ENCODE measurements around the gene PTGES3.

The PTGES3 gene

DNA sequence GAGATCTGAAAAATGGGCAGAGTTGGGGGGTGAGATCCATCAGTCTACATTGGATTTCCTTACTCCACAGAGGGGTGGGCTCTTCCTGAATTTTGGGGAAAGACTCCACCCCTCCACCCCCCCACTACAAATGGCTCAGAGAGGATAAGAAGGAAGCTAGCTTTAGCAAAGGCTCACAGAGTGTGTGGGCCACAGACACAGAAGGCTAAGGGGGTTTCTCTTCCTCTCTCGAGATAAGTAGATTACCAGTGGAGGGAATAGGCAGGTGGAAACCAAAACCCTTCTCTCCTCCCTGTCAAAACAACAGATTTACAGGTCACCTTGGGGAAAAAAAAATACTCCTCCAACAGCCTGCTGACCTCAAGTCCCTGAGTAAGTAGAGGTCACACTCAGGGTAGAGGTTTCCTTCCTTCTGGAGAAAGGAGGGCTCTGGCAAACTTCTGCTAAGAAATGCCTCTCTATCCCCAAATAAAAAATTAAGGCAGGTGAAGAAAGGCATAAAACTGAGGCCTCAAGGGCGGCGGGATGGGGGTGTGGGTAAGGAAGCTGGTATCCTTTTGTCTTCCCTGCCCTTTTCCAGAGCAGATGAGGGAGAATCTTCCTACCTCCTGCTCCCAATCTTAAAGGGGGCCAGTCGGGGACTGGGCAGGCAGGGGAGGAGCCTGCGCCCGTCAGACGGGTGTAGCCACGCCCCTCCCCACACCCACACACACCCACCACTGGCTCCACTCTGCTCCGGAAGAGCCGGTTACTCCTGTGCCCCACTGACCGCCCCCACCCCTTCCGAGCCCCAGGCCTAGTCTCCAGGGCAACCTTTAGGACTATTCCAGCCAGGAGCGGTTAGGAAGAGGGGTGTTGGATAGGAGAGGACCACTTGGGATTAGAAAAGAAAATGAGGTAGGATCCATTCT lies 56.0 kb downstream of the PTGES3 start:
- H3K27ac ChIP-seq: peak overlapping the region; percentile 96

DNA sequence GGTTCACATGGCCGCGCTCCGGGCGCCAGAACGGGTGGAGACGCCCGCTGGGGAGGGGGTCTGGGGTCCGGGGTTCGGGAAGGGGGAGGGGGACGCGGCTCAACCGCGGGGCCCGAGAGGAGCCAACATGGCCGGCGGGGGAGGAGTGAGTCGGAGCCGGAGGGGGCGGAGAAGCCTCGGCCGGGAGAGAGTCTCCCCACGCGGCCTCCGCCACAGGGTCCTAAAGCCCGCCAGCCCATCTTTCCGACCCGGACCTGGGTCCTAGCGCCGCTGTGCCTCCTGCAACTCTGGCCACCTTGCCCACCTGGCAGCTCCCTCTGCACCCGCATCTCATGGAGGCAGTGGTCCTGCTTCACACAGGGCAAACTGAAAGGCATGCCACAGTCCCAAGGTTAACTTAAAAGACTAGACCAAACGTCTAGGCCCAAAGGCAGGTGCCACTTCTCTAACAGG lies 57.9 kb downstream of the PTGES3 start, which contains the start of gene BAZ2A:
BAZ2A (minus strand) TSS at position 147 of the 453 bp plus-strand sequence. CDS start 12,796 bp downstream, outside the sequence.
- DNase-seq (ENCODE audit: low read depth, low spot score): no peak
- peak within 1 kb of the TSS; percentile 96 for H3K27ac ChIP-seq

More for the DNA sequence above, 56.0 kb downstream of the PTGES3 start:
- no peak for DNase-seq (ENCODE audit: low read depth, low spot score)

DNA sequence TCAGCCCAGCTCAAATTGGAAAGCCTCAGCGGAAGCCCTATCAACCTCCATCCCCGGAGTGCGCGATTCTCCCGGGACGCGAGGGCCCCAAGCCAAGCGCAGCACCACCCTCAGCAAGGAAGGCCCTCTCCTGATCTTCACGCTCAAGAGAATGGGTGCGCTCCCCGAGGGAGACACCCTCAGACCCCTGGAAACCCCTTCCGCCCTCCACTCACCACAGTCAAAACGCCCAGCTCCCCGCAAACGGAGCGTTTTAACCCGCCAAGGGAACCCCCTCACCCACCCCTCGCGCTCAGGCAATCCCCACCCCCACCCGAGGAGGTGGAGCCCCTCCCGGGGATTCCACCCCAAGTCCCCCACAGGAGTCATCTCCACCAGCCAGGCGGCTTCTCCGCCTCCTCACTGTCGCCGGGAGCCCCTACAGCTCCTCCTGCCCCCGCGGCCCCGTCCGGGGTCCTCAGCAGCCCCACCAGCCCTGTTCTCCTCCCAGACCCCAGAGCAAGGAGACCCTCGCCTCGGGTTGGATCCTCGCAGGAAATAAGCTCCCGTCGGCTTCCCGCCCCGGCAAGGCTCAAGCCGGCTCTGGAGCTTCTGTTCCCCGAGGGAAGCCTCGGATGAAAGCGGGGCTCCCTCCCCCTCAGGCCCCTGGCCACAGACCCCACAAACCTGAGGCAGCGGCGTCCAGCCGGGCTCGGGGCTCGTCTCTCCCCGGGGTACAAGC lies 58.5 kb downstream of the PTGES3 start:
- DNase-seq (ENCODE audit: low read depth, low spot score): no peak

DNA sequence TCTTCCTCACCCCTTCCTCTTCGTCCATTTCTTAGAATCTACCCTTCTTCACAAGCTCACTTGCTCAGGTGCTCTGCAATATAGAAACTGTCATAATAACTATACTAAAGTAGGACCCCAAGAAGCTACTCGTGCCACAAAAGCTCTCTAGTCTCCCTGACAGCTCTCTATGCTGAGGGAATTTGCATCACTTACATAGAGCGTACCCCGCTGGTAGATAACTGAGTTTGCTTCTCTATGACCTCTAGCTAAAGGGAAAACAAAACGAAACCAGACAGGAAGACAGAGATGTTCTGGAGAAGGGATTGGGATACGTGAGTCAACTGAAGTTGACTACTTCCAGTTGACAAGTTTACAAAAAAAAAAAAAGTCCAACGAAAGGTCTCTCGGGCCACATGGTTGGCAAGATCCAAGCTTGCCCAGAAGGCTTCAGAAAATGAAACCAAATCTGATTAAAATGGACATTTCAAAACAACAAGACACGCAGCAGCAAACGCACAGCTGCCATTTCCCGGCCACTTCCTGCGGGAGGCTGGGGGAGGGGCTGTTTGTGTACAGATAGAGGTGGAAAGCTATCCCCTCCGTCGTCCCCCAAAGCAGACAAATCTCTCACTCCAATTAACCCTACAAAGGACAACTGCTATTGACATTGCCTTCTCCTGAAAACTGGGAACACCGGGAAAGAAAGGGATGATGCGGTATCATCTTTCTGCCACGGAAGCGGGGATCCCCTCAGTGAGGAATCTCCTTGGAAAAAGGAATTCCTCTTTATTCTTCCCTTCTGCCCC lies 59.2 kb downstream of the PTGES3 start:
- H3K27ac ChIP-seq: peak overlapping the region; percentile 96
- no peak for DNase-seq (ENCODE audit: low read depth, low spot score)

More for the DNA sequence above, 58.5 kb downstream of the PTGES3 start:
- peak overlapping the region; percentile 96 for H3K27ac ChIP-seq

DNA sequence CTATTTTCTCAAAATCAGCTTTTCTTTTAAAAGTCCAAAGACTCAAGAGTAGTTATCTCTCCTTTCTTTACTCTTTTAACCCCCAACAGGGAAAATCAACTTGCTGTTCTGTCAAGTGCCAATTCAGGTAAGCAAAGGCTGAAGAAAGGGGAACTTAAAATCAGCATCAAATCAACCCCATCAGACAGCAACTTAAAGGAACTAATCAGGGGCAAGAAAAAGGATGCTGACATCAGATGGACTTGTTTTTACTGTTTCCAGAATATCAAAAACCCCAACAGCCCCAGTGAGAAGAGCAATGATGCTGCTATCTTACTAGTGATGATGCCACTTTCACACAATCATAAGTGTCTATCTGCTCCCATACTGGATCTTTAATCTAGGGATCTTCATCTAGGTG lies 61.4 kb downstream of the PTGES3 start:
- H3K27ac ChIP-seq: no peak overlapping the region

DNA sequence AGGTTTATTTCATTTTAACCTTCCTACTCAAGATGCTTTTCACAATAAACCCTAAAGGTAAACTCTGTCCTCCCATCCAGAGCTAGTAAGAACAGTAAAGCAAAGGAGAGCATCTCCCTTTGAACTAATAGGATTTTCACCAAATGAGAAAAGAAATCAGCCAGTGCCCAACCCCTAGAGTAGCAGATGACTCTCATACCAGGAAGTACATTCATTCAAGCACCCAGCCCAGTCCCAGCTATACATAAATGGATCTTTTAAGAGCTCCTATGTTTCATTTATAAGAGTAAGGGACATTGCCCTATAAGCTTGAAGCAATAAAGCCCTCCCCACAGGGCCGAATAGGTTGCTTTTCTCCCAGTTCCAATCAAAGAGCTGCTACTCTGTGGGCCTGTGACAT lies 65.5 kb downstream of the PTGES3 start:
- peak overlapping the region; percentile 21 for H3K27ac ChIP-seq
- no peak for DNase-seq (ENCODE audit: low read depth, low spot score)

More for the DNA sequence above, 61.4 kb downstream of the PTGES3 start:
- DNase-seq (ENCODE audit: low read depth, low spot score): no peak

DNA sequence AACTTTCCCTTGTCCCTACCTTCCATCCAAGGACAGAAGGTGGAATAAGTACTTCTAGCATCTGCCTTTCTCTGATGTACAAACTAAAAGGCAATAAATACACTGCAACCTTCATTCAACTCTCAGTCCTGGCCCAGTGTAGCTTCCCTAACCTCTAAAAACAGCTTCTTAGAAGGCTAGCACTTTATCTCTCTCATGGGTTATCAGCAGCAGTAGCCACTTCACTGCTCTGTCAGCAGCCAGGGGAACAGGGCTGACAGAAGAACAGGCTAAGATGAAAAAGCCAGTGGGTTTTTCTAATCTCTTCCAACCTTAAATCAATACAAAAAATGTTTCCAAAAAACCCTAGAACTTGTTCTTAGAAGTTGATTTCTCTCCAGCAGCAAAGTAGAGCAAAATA lies 71.2 kb downstream of the PTGES3 start:
- no peak for DNase-seq (ENCODE audit: low read depth, low spot score)
- H3K27ac ChIP-seq: no peak overlapping the region

DNA sequence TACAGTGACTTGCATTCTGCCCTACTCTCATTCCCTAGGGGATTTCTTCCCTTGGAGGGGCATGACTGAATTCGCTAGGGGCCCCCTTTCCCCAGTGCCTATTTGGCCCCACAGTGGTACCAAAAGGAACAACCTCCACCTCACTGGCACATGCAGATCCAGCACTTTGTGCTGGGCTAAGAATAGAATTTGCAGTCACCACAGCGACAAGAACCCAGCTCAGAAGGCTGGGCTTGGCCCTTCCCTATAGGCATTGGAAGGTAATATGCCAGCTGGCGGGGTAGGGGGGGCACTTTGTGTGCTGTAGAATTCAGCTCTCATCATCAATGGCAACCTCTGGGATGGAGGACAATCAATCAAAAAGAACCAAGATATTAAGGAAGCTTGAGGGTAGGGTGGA lies 71.8 kb downstream of the PTGES3 start:
- no peak for DNase-seq (ENCODE audit: low read depth, low spot score)
- no peak overlapping the region for H3K27ac ChIP-seq

DNA sequence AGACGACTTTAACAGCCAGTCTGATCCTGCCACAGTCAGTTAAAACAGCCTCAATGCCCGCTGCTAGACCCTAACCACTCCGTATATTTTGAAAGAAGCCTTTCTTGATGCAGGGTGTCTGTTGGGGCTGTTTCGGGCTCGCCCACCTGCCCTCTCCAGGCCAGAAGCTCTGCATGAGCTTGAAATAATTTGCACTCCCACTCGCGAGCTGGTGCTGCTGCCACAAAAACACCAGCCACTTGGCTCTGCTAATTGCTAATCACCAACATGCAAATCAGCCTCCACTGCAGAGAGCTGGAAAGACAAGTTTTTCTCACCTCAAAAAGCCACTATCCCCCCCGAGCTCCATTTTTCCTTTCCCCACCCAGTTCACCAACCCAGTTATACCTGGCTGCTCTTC lies 73.5 kb downstream of the PTGES3 start:
- no peak for DNase-seq (ENCODE audit: low read depth, low spot score)

More for the DNA sequence above, 73.5 kb downstream of the PTGES3 start:
- H3K27ac ChIP-seq: no peak overlapping the region
